HepG2 (cell line): ENCODE results near the gene EFNA4. TPM values are rescaled to one million over a fixed set of nuclear protein-coding genes. Genes with fewer than 3 reads are reported as not detected.

ENCODE experiments used
- AGO2 ChIP-seq: fragments of 200-400 bp; formaldehyde crosslinking; optimal IDR thresholded peaks from 2 replicates; pipeline ENCODE3; 2017; ENCODE audit warnings: mild to moderate bottlenecking, low read depth, low read length, moderate library complexity
- DNMT1 ChIP-seq: sonication (generic); formaldehyde crosslinking; IDR thresholded peaks from 2 replicates; pipeline ENCODE4 v1.5.1; 2020; ENCODE audit warnings: mild to moderate bottlenecking, missing genetic modification reagents
- HOXA9 ChIP-seq: sonication (generic); formaldehyde crosslinking; IDR thresholded peaks from 2 replicates; pipeline ENCODE4 v1.8.1; 2022; ENCODE audit warnings: missing genetic modification reagents, mild to moderate bottlenecking, moderate library complexity, borderline replicate concordance
- IKZF4 ChIP-seq: sonication (generic); formaldehyde crosslinking; IDR thresholded peaks from 2 replicates; pipeline ENCODE4 v1.5.1; 2020; ENCODE audit warnings: borderline replicate concordance, mild to moderate bottlenecking, low read depth, missing genetic modification reagents; ENCODE audit errors: not compliant biosample characterization
- JUNB ChIP-seq: sonication (generic); formaldehyde crosslinking; IDR thresholded peaks from 2 replicates; pipeline ENCODE4 v1.8.0; 2022; ENCODE audit warnings: missing genetic modification reagents, mild to moderate bottlenecking, borderline replicate concordance
- KAT7 ChIP-seq: IDR thresholded peaks from 2 replicates; pipeline ENCODE4 v1.6.1; 2018; ENCODE audit warnings: borderline replicate concordance, missing compliant biosample characterization
- KLF16 ChIP-seq, 2 experiments: sonication (generic) in 1 of 2; formaldehyde crosslinking in 1 of 2; IDR thresholded peaks; 2 replicates each; pipeline versions ENCODE4 v1.6.1 to v1.8.0; 2016 to 2023; ENCODE audit warnings: missing genetic modification reagents in 2 of 2, missing compliant biosample characterization in 1 of 2
- PCBP1 ChIP-seq: fragments of 200-400 bp; formaldehyde crosslinking; IDR thresholded peaks from 2 replicates; pipeline ENCODE4 v1.6.1; 2017; ENCODE audit warnings: mild to moderate bottlenecking, low read depth, low read length, borderline replicate concordance
- RARA ChIP-seq: IDR thresholded peaks from 2 replicates; pipeline ENCODE4 v1.6.1; 2016; ENCODE audit warnings: missing genetic modification reagents, missing compliant biosample characterization
- ZBTB20 ChIP-seq: sonication (generic); formaldehyde crosslinking; IDR thresholded peaks from 2 replicates; pipeline ENCODE4 v1.8.1; 2023; ENCODE audit warnings: missing genetic modification reagents, low read depth, mild to moderate bottlenecking, borderline replicate concordance
- ZBTB7A ChIP-seq: sonication (generic); formaldehyde crosslinking; IDR thresholded peaks from 2 replicates; pipeline ENCODE4 v1.8.0; 2022; ENCODE audit warnings: mild to moderate bottlenecking, missing genetic modification reagents
- ZIK1 ChIP-seq: sonication (generic); formaldehyde crosslinking; IDR thresholded peaks from 2 replicates; pipeline ENCODE4 v1.5.0; 2020; ENCODE audit warnings: mild to moderate bottlenecking, low read depth, missing genetic modification reagents, borderline replicate concordance
- ZNF33B ChIP-seq: sonication (generic); formaldehyde crosslinking; IDR thresholded peaks from 2 replicates; pipeline ENCODE4 v1.5.1; 2020; ENCODE audit warnings: mild to moderate bottlenecking, missing genetic modification reagents
- ZNF670 ChIP-seq: sonication (generic); formaldehyde crosslinking; IDR thresholded peaks from 2 replicates; pipeline ENCODE4 v1.8.0; 2022; ENCODE audit warnings: mild to moderate bottlenecking, missing genetic modification reagents, borderline replicate concordance
- ZNF709 ChIP-seq: sonication (generic); formaldehyde crosslinking; IDR thresholded peaks from 2 replicates; pipeline ENCODE4 v1.5.0; 2020; ENCODE audit warnings: mild to moderate bottlenecking, missing genetic modification reagents
- polyA plus RNA-seq, 8 experiments: library from polyadenylated mRNA; depleted of rRNA in 3 of 8; stranded (reverse) in 7 of 8; unstranded in 1 of 8; fragments of >200 nt; fragmentation: Illumina TruSeq in 4 of 8; extraction: Trizol in 4 of 8; gene quantifications; 2 replicates each; pipeline versions ENCODE4 v1.2.1 to v1.2.3, GENCODE V29; 2011 to 2016; ENCODE audit warnings: low read depth in 4 of 8, missing spikeins in 1 of 8, mixed read lengths in 1 of 8; ENCODE audit not compliant: insufficient read depth in 1 of 8
- total RNA-seq, 5 experiments: library from RNA; depleted of rRNA; stranded (reverse); fragments of >200 nt; fragmentation: Illumina TruSeq; extraction: Trizol; gene quantifications; 2 replicates each; pipeline ENCODE4 v1.2.3, GENCODE V29; 2016; ENCODE audit warnings: low read depth in 1 of 5
- TF ChIP-seq, protein P1 (sequence below): sonication (generic); formaldehyde crosslinking; IDR thresholded peaks from 2 replicates; pipeline ENCODE4 v1.4.0; 2020; ENCODE audit warnings: missing genetic modification reagents
- TF ChIP-seq, protein P2 (sequence below): sonication (generic); formaldehyde crosslinking; IDR thresholded peaks from 2 replicates; pipeline ENCODE4 v1.4.0; 2020; ENCODE audit warnings: missing genetic modification reagents, mild to moderate bottlenecking, borderline replicate concordance
- TF ChIP-seq, protein P3 (sequence below): sonication (generic); formaldehyde crosslinking; IDR thresholded peaks from 2 replicates; pipeline ENCODE4 v1.5.1; 2020; ENCODE audit warnings: missing genetic modification reagents, mild to moderate bottlenecking, borderline replicate concordance
- TF ChIP-seq, protein P4 (sequence below): sonication (generic); formaldehyde crosslinking; IDR thresholded peaks from 2 replicates; pipeline ENCODE4 v1.4.0; 2020; ENCODE audit warnings: missing genetic modification reagents

Gene EFNA4
- total and polyA plus RNA-seq, 2 of the 13 experiments (the other 11 are each of a cell fraction or from before 2014, with no cell fraction given), result 12.0 to 17.2 TPM

DNA sequence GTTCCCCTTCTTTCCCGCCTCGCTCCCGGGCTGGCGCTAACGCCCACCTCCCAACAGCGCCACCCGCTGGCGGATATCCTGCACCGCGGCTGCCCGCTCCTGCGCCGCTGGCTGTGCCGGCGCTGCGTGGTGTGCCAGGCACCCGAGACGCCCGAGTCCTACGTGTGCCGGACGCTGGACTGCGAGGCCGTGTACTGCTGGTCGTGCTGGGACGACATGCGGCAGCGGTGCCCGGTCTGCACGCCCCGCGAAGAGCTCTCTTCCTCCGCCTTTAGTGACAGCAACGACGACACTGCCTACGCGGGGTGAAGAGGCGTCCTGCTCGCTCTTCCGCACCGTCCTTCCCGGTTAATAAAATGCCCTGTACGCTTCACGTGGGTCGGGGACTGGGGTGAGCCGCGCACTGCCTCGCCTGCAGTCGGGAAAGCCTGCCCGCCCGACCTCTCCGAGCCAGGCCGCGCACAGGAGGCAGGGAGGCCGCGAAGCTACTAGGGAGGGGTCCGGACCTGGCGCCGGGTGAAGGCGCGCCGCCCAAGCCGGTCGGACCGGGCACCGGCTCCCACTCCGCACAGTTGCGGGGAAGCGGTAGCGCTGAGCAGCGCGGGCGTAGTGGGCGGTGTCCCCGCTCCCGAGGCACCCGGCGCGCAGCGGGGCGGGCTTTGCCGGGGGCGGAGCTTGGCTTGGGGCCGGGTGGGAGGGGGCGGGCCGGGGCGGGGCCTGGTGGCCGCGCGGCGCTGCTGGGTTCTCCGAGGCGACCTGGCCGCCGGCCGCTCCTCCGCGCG, 12.8 kb upstream of the EFNA4 start, which contains the start of gene ADAM15 (continued):
- TF ChIP-seq DNMT1 (peak; percentile 78), PCBP1 (no peak), JUNB (no peak), HOXA9 (peak; percentile 53; the same call in 1 of the 2 replicates), ZIK1 (CRISPR knock-in tag) (peak; percentile 89), AGO2 (no peak), ZBTB7A (CRISPR knock-in tag) (0 out of 2 replicates have a peak, but pooled peaks have one; percentile 63), IKZF4 (CRISPR knock-in tag) (peak; percentile 91), ZNF709 (peak; percentile 95), KLF16 (CRISPR knock-in tag; IDR thresholded peaks at IDR 0.05) (peak in 1 of 2 experiments; percentile 72; a peak in 1 of 4 replicates), ZBTB20 (no peak), KAT7 (CRISPR knock-in tag) (peak; percentile 78; the same call in 1 of the 2 replicates), ZNF33B (CRISPR knock-in tag) (peak; percentile 72; the same call in 1 of the 2 replicates), ZNF670 (peak; percentile 55; the same call in 1 of the 2 replicates), RARA (CRISPR knock-in tag) (0 out of 2 replicates have a peak, but pooled peaks have one; percentile 21)
- TF ChIP-seq, protein P1, sequence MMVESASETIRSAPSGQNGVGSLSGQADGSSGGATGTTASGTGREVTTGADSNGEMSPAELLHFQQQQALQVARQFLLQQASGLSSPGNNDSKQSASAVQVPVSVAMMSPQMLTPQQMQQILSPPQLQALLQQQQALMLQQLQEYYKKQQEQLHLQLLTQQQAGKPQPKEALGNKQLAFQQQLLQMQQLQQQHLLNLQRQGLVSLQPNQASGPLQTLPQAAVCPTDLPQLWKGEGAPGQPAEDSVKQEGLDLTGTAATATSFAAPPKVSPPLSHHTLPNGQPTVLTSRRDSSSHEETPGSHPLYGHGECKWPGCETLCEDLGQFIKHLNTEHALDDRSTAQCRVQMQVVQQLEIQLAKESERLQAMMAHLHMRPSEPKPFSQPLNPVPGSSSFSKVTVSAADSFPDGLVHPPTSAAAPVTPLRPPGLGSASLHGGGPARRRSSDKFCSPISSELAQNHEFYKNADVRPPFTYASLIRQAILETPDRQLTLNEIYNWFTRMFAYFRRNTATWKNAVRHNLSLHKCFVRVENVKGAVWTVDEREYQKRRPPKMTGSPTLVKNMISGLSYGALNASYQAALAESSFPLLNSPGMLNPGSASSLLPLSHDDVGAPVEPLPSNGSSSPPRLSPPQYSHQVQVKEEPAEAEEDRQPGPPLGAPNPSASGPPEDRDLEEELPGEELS (CRISPR knock-in tag), result peak; percentile 35; the same call in 1 of the 2 replicates
- TF ChIP-seq, protein P2, sequence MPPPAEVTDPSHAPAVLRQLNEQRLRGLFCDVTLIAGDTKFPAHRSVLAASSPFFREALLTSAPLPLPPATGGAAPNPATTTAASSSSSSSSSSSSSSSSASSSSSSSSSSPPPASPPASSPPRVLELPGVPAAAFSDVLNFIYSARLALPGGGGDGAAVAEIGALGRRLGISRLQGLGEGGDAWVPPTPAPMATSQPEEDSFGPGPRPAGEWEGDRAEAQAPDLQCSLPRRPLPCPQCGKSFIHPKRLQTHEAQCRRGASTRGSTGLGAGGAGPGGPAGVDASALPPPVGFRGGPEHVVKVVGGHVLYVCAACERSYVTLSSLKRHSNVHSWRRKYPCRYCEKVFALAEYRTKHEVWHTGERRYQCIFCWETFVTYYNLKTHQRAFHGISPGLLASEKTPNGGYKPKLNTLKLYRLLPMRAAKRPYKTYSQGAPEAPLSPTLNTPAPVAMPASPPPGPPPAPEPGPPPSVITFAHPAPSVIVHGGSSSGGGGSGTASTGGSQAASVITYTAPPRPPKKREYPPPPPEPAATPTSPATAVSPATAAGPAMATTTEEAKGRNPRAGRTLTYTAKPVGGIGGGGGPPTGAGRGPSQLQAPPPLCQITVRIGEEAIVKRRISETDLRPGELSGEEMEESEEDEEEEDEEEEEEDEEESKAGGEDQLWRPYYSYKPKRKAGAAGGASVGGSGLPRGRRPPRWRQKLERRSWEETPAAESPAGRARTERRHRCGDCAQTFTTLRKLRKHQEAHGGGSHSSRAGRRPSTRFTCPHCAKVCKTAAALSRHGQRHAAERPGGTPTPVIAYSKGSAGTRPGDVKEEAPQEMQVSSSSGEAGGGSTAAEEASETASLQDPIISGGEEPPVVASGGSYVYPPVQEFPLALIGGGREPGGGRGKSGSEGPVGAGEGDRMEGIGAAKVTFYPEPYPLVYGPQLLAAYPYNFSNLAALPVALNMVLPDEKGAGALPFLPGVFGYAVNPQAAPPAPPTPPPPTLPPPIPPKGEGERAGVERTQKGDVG (CRISPR knock-in tag), result peak; percentile 96; the same call in 1 of the 2 replicates
- TF ChIP-seq, protein P3, sequence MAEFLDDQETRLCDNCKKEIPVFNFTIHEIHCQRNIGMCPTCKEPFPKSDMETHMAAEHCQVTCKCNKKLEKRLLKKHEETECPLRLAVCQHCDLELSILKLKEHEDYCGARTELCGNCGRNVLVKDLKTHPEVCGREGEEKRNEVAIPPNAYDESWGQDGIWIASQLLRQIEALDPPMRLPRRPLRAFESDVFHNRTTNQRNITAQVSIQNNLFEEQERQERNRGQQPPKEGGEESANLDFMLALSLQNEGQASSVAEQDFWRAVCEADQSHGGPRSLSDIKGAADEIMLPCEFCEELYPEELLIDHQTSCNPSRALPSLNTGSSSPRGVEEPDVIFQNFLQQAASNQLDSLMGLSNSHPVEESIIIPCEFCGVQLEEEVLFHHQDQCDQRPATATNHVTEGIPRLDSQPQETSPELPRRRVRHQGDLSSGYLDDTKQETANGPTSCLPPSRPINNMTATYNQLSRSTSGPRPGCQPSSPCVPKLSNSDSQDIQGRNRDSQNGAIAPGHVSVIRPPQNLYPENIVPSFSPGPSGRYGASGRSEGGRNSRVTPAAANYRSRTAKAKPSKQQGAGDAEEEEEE, result no peak
- TF ChIP-seq, protein P4, sequence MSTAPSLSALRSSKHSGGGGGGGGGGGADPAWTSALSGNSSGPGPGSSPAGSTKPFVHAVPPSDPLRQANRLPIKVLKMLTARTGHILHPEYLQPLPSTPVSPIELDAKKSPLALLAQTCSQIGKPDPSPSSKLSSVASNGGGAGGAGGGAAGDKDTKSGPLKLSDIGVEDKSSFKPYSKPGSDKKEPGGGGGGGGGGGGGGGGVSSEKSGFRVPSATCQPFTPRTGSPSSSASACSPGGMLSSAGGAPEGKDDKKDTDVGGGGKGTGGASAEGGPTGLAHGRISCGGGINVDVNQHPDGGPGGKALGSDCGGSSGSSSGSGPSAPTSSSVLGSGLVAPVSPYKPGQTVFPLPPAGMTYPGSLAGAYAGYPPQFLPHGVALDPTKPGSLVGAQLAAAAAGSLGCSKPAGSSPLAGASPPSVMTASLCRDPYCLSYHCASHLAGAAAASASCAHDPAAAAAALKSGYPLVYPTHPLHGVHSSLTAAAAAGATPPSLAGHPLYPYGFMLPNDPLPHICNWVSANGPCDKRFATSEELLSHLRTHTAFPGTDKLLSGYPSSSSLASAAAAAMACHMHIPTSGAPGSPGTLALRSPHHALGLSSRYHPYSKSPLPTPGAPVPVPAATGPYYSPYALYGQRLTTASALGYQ (CRISPR knock-in tag), result no peak
